Tibial artery (tissue), 4 donors: ENCODE data around the gene SMCHD1.
"Not testable (repeated sequence)": the region's sequence is repeated elsewhere in the genome, so short reads cannot be mapped to it uniquely, and the experiment has no call there.

Experiments used
- DNase-seq, 2 donors: peaks; one replicate each; pipeline ENCODE4 v3.0.0-alpha.2; 2019
- H3K27ac ChIP-seq, 2 donors: fragments of 200-600 bp; sonication (generic) in 1 of 2; 1 replicate in 1 of 2; 2 replicates in 1 of 2; pipeline ENCODE4 v1.5.1; 2018 to 2019; ENCODE audit warnings: mild to moderate bottlenecking in 1 of 2
- H3K27me3 ChIP-seq, 2 donors: fragments of 200-600 bp; sonication (generic) in 1 of 2; one replicate each; pipeline versions ENCODE4 v1.5.1 to v1.6.0; 2016 to 2019
- H3K36me3 ChIP-seq, 3 donors: fragments of 200-600 bp; sonication (generic) in 2 of 3; one replicate each; pipeline ENCODE4 v1.5.1; 2016 to 2019; ENCODE audit warnings: mild to moderate bottlenecking in 2 of 3
- H3K4me1 ChIP-seq, 4 donors: fragments of 200-600 bp; sonication (generic) in 2 of 4; 1 replicate in 3 of 4; 2 replicates in 1 of 4; pipeline ENCODE4 v1.5.1; 2016 to 2019
- H3K4me3 ChIP-seq, 2 donors: fragments of 200-600 bp; sonication (generic) in 1 of 2; 1 replicate in 1 of 2; 2 replicates in 1 of 2; pipeline ENCODE4 v1.5.1; 2018 to 2019; ENCODE audit warnings: mild to moderate bottlenecking in 2 of 2
- H3K9me3 ChIP-seq, 3 donors: fragments of 200-600 bp; sonication (generic) in 1 of 3; one replicate each; pipeline ENCODE4 v1.5.1; 2016 to 2019
- CTCF ChIP-seq, 2 experiments: fragments of 200-600 bp in 1 of 2; fragments of 450-650 bp in 1 of 2; IDR thresholded peaks; one replicate each; pipeline ENCODE4 v1.5.1; 2017 to 2019; ENCODE audit warnings: antibody characterized with exemption in 2 of 2, mild to moderate bottlenecking in 1 of 2, moderate library complexity in 1 of 2
- intact Hi-C: fragments of 100-400 bp; cut with DNase I; formaldehyde crosslinking; loops from one replicate; pipeline ENCODE4 v1.15.0; 2023; ENCODE audit warnings: low total_unique reads

Gene SMCHD1

GRCh38 chr18:2717407-2717806, 61.9 kb downstream of the SMCHD1 start:
- H3K27ac ChIP-seq = no peak overlapping the region
- no peak for TF ChIP-seq CTCF (IDR thresholded peaks at IDR 0.05)
- intact Hi-C loops = no loop called here
- no peaks in the 10 kb centered on the region for H3K27me3 ChIP-seq
- H3K9me3 ChIP-seq = no peaks in the 10 kb centered on the region
- H3K36me3 ChIP-seq = peaks cover 37 to 67% (median 52%) of the 10 kb centered on the region in 3 donors
- H3K4me1 ChIP-seq = no peaks in the 10 kb centered on the region
- H3K4me3 ChIP-seq = no peak overlapping the region
- no peak for DNase-seq

- H3K27me3 ChIP-seq = no peaks in the 10 kb centered on the region
- no peaks in the 10 kb centered on the region for H3K9me3 ChIP-seq
- no peak for DNase-seq
- H3K27ac ChIP-seq = no peak overlapping the region
- no peaks in the 10 kb centered on the region for H3K4me1 ChIP-seq
- no peak overlapping the region for H3K4me3 ChIP-seq
- H3K36me3 ChIP-seq = peaks cover 35 to 66% (median 51%) of the 10 kb centered on the region in 3 donors
- intact Hi-C loops = no loop called here
- no peak for TF ChIP-seq CTCF (IDR thresholded peaks at IDR 0.05)
Measured at GRCh38 chr18:2719040-2719439, 63.5 kb downstream of the SMCHD1 start.

GRCh38 chr18:2723207-2723606, 67.7 kb downstream of the SMCHD1 start:
- intact Hi-C loops = no loop called here
- Histone ChIP-seq H3K9me3 (no peaks in the 10 kb centered on the region), H3K27ac (no peak overlapping the region), H3K4me3 (no peak overlapping the region), H3K36me3 (peaks cover 60 to 73% (median 63%) of the 10 kb centered on the region in 3 donors), H3K27me3 (no peaks in the 10 kb centered on the region), H3K4me1 (no peaks in the 10 kb centered on the region)
- no peak for TF ChIP-seq CTCF (IDR thresholded peaks at IDR 0.05)
- DNase-seq = no peak

GRCh38 chr18:2729757-2730156, 74.2 kb downstream of the SMCHD1 start:
- Histone ChIP-seq H3K9me3 (no peaks in the 10 kb centered on the region), H3K36me3 (peaks cover 65 to 76% (median 73%) of the 10 kb centered on the region in 3 donors), H3K4me1 (no peaks in the 10 kb centered on the region), H3K27me3 (no peaks in the 10 kb centered on the region), H3K4me3 (no peak overlapping the region), H3K27ac (no peak overlapping the region)
- intact Hi-C loops = no loop called here
- no peak for DNase-seq
- TF ChIP-seq CTCF (IDR thresholded peaks at IDR 0.05) = no peak

- H3K9me3 ChIP-seq = no peaks in the 10 kb centered on the region
- no peak overlapping the region for H3K27ac ChIP-seq
- no peaks in the 10 kb centered on the region for H3K27me3 ChIP-seq
- DNase-seq = no peak
- no peaks in the 10 kb centered on the region for H3K4me1 ChIP-seq
- no peak overlapping the region for H3K4me3 ChIP-seq
- intact Hi-C loops = no loop called here
- peaks cover 65 to 79% (median 79%) of the 10 kb centered on the region in 3 donors for H3K36me3 ChIP-seq
- no peak for TF ChIP-seq CTCF (IDR thresholded peaks at IDR 0.05)
Measured at GRCh38 chr18:2736823-2737222, 81.3 kb downstream of the SMCHD1 start.

GRCh38 chr18:2740082-2740481, 84.6 kb downstream of the SMCHD1 start:
- intact Hi-C loops = not testable (repeated sequence)

More at GRCh38 chr18:2740082-2740481, 84.6 kb downstream of the SMCHD1 start:
- H3K4me1 ChIP-seq, H3K9me3 ChIP-seq, H3K27me3 ChIP-seq, DNase-seq, H3K27ac ChIP-seq, H3K4me3 ChIP-seq: not testable (repeated sequence)
- peaks cover 67 to 79% (median 70%) of the 10 kb centered on the region in 3 donors for H3K36me3 ChIP-seq
